Measurements from ENCODE around the gene MR1.

- TF ChIP-seq CTCF (IDR thresholded peaks at IDR 0.05) = no peak
- TF ChIP-seq POLR2A (IDR thresholded peaks at IDR 0.05) = no peak
- no peak for TF ChIP-seq EP300 (IDR thresholded peaks at IDR 0.05; ENCODE audit: low read depth)
- no peak for TF ChIP-seq POLR2AphosphoS5 (IDR thresholded peaks at IDR 0.05)
Observed at GRCh38 chr1:181057079-181057478, 23.3 kb downstream of the MR1 start.
